ENCODE results near the gene GALNT16.

- TF ChIP-seq POLR2A (IDR thresholded peaks at IDR 0.05): no peak
- TF ChIP-seq CTCF (IDR thresholded peaks at IDR 0.05): no peak
Measured at GRCh38 chr14:69364378-69364777, 104.4 kb downstream of the GALNT16 start.
